ENCODE data around the gene MAPKAP1.

GRCh38 chr9:125439434-125440272, 267.4 kb downstream of the MAPKAP1 start:
- TF ChIP-seq CTCF (IDR thresholded peaks at IDR 0.05; ENCODE audit: insufficient read depth, low read length, poor library complexity, severe bottlenecking) (no peak), EZH2phosphoT487 (conservative IDR thresholded peaks at IDR 0.05; ENCODE audit: low read length) (no peak)
